HT1080 (cell line): ENCODE data around the gene MEF2C. TPM values are rescaled to one million over a fixed set of nuclear protein-coding genes. Genes with fewer than 3 reads are reported as not detected.

ENCODE experiments used
- DNase-seq: peaks from one replicate; pipeline ENCODE4 v3.0.0-alpha.2; 2015; ENCODE audit warnings: low read depth
- total RNA-seq: library from RNA; depleted of rRNA; stranded (reverse); fragments of >200 nt; shearing (Covaris generic); gene quantifications from 2 replicates; pipeline ENCODE4 v1.2.3, GENCODE V29; 2014

Gene MEF2C
- total RNA-seq, 1 experiment from 2014 or later, result 2.2 TPM

DNA sequence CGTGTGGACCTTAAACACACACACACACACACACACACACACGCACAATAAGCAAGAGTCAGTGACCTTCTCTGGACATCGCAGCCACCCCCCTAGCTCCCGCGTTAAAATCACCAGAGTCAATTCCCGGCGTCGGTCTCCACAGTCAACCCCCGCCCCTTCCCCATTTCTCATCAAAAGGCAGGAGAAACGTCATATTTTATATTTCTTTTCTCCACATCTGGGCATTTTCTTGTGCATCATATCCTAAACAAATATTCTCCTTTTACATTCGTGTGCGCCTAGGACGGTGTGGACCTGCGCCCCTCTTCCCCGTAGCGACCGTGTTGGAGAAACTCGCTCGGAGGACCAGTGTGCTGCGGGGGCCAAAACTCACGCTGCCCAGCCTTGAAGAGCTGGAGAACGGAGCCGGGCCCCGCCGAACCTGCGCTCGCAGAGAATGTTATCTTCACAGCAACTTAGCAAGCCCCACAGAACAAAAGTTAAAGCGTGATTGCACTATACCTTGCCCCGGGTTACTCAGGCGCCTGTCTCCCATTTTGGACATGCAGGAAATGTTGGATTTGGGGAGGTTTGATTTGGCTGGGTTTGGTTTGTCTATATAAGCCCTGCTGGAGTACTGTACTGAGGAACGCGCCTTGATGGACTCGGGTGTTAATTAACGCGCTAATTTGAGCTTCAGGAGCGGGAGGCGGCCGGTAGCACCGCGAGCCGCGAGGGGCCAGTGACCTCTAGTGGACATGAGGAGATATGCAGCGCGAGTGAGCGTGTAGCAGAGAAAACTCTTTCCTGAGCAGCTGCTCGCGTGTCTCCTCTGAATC, 192.4 kb downstream of the MEF2C start:
- peak; percentile 44 for DNase-seq

GRCh38 chr5:88689668-88690408, 193.1 kb downstream of the MEF2C start:
- DNase-seq, result no peak

- no peak for DNase-seq
Measured at GRCh38 chr5:88688984-88689667, 193.9 kb downstream of the MEF2C start.

- DNase-seq, result no peak
Measured at GRCh38 chr5:88688156-88688983, 194.6 kb downstream of the MEF2C start.

- no peak for DNase-seq
Measured at GRCh38 chr5:88687373-88687911, 195.5 kb downstream of the MEF2C start.

DNA sequence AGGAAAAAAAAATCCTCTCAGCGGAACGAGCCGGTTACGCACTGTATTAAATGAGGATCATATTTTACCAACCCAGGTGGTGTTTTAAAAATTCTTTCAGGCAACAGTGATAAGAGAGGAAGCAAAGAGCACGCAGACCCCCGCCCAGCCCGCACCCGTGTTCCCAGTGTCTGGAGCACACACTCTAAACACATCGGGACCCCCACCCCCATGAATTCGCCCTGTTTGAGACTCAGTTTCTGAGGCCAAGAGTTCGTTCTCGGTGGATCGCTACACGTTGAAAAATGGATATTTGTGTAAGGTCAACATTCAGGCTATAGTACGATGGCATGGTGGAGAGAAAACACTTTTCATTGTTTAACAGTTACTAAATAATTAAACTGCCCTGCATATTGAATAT, 196.3 kb downstream of the MEF2C start:
- DNase-seq, result no peak

GRCh38 chr5:88685591-88686541, 197.1 kb downstream of the MEF2C start:
- DNase-seq, result no peak

GRCh38 chr5:88683506-88684135, 199.4 kb downstream of the MEF2C start:
- DNase-seq, result no peak

GRCh38 chr5:88682881-88683361, 200.1 kb downstream of the MEF2C start:
- DNase-seq, result no peak

GRCh38 chr5:88682131-88682530, 200.9 kb downstream of the MEF2C start:
- DNase-seq, result no peak

- no peak for DNase-seq
Measured at GRCh38 chr5:88681211-88681803, 201.7 kb downstream of the MEF2C start.

GRCh38 chr5:88680253-88681132, 202.5 kb downstream of the MEF2C start:
- DNase-seq, result peak; percentile 59

GRCh38 chr5:88679638-88680037, 203.3 kb downstream of the MEF2C start:
- no peak for DNase-seq

DNA sequence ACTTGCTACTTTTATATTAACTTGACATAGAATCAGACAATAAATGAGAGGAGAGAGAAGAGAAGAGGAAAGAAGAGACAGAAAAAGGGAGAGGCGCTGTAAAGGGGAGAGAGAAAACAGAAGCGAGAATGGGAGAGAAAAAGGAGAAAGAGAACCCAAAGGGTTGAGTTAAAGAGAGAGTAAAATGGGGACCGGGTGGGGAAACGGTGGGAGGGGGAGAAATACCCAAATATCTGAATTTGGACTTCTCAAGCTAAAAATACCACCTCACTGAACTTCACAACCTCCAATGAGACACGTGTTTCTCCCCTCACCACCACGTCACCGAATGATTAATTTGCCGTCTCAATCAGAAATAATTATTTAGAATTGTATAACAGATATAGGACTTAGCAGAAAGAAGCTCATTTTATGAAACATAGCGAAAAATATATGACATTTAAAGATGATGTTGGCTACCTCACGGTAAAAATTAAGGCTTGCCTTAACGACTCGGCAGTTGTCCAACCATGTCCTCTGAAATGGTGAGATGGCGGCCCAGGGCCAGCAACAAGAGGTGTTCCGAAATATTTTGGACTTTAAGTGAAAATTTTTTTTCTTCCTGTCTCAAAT, 204.1 kb downstream of the MEF2C start:
- DNase-seq, result no peak

DNA sequence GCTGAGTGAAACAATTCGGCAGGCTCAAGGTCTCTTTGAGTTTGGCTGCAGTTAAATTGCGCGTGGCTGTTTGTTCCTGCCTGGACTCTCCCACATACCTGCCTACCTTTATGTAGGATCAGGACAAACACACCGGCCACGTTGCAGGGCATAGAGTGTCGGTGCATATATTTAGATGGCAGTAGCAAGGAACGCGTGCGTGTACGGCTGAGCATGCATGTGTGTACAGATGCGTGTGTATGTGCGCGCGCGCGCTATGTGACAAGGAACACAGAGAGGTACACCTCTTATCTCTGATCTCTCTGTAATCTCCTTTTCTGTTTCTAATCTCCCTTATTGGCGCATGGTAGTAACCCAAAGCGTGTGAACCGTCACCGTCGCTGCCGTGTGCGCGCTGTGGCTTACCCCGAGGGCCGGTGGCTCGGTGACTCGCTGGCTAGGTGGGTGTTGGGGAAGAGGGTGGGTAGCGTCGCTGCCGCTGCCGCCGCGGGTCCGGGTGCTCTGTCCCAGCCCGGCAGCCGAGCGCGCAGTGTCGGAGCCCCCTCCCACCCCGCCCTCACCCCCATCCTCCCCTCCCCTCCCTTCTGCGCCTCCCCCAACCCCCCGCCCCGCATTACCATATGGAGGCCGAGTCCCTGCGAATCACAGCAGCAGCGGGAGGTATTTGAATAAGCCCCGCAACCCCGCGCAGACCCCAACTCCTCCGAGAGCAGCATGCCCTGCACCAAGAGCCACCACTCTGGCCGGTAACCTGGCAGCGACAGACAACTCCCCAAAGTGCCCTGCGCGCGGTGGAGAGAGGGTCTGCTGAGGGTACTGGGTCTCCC, 204.8 kb downstream of the MEF2C start:
- no peak for DNase-seq

GRCh38 chr5:88677376-88677895, 205.5 kb downstream of the MEF2C start:
- DNase-seq, result no peak
